ENCODE data around the gene CCL28. TPM values are rescaled to one million over a fixed set of nuclear protein-coding genes. Genes with fewer than 3 reads are reported as not detected.

CCL28 gene
- total and polyA plus RNA-seq, 4 donors, result 3.5 to 7.7 (median 6.7) TPM

- Histone ChIP-seq H3K9ac (ENCODE audit: insufficient read depth in 1 of 2, low read length in 2 of 2) (no peak overlapping the region), H3K4me3 (no peak overlapping the region), H3K27ac (ENCODE audit: low read depth in 1 of 2, low read length in 1 of 2) (no peak overlapping the region), H3K4me1 (ENCODE audit: control insufficient read depth in 5 of 5, insufficient read depth in 5 of 5, low read length in 5 of 5) (peaks cover 0 to 37% (median 12%) of the 10 kb centered on the region in 5 donors), H3K9me3 (ENCODE audit: control insufficient read depth in 4 of 4, insufficient read depth in 3 of 4, low read length in 3 of 4) (no peaks in the 10 kb centered on the region), H3K36me3 (ENCODE audit: control insufficient read depth in 4 of 4, insufficient read depth in 4 of 4, low read length in 4 of 4) (no peaks in the 10 kb centered on the region), H3K27me3 (ENCODE audit: control insufficient read depth in 3 of 3, insufficient read depth in 3 of 3, low read length in 2 of 3) (no peaks in the 10 kb centered on the region)
- TF ChIP-seq, protein P1, sequence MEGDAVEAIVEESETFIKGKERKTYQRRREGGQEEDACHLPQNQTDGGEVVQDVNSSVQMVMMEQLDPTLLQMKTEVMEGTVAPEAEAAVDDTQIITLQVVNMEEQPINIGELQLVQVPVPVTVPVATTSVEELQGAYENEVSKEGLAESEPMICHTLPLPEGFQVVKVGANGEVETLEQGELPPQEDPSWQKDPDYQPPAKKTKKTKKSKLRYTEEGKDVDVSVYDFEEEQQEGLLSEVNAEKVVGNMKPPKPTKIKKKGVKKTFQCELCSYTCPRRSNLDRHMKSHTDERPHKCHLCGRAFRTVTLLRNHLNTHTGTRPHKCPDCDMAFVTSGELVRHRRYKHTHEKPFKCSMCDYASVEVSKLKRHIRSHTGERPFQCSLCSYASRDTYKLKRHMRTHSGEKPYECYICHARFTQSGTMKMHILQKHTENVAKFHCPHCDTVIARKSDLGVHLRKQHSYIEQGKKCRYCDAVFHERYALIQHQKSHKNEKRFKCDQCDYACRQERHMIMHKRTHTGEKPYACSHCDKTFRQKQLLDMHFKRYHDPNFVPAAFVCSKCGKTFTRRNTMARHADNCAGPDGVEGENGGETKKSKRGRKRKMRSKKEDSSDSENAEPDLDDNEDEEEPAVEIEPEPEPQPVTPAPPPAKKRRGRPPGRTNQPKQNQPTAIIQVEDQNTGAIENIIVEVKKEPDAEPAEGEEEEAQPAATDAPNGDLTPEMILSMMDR (IDR thresholded peaks at IDR 0.05; ENCODE audit: control extremely low read depth, extremely low read depth), result no peak
- ATAC-seq (ENCODE audit: insufficient read depth, low FRiP score), result no peak
- no peak for DNase-seq
- 96 to 100% methylated on average over 1 of the region's 1 CpG for WGBS, 2 donors
Measured at GRCh38 chr5:43353668-43354067, 58.5 kb downstream of the CCL28 start.

DNA sequence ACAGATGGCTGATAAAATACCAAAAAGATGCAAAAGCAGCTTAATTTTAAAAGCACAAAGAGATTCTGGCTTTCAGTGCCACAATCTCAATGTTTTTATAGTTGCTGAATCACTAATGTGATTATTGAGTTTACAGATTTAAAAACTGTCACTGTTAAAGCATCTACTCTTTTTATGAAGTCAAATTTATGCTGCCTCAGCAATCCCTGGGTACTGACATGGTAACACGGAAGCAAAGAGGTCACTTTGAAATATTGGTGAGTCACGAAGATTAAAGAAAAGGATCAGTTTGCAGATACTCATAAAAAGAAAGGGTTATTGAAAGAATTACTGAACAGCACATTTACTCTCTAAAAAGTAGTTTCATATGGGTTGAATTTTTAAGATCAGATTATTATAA lies 59.3 kb downstream of the CCL28 start:
- 78 to 81% methylated on average over 2 of the region's 2 CpGs for WGBS, 2 donors
- ATAC-seq (ENCODE audit: insufficient read depth, low FRiP score), result no peak
- no peak for DNase-seq
- H3K4me1 ChIP-seq (ENCODE audit: control insufficient read depth in 5 of 5, insufficient read depth in 5 of 5, low read length in 5 of 5), result peaks cover 0 to 31% (median 12%) of the 10 kb centered on the region in 5 donors
- H3K4me3 ChIP-seq, result no peak overlapping the region
- no peak overlapping the region for H3K27ac ChIP-seq (ENCODE audit: low read depth in 1 of 2, low read length in 1 of 2)
- TF ChIP-seq, protein P1 (IDR thresholded peaks at IDR 0.05; ENCODE audit: control extremely low read depth, extremely low read depth), result no peak
- H3K9me3 ChIP-seq (ENCODE audit: control insufficient read depth in 4 of 4, insufficient read depth in 3 of 4, low read length in 3 of 4), result no peaks in the 10 kb centered on the region
- no peaks in the 10 kb centered on the region for H3K36me3 ChIP-seq (ENCODE audit: control insufficient read depth in 4 of 4, insufficient read depth in 4 of 4, low read length in 4 of 4)
- no peak overlapping the region for H3K9ac ChIP-seq (ENCODE audit: insufficient read depth in 1 of 2, low read length in 2 of 2)
- H3K27me3 ChIP-seq (ENCODE audit: control insufficient read depth in 3 of 3, insufficient read depth in 3 of 3, low read length in 2 of 3), result no peaks in the 10 kb centered on the region

DNA sequence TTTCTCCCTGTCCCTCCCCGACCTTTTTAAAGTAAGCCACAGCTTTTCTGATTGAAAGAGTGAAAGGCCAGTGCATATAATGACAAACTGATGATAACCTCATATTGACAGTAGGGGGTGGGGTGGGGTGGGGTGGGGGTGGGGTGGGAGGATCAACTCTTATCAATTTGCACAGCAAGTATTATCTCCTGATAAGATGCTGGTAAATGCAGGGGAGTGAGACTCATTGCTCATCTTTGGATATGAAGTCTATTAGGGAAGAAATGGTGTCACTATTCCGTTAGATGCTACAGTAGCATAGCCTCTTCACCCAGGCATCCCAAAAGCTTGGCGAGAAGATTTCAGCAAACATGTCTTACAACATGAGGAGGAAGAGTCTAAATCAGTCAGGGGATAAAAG lies 60.1 kb downstream of the CCL28 start:
- H3K36me3 ChIP-seq (ENCODE audit: control insufficient read depth in 4 of 4, insufficient read depth in 4 of 4, low read length in 4 of 4), result no peaks in the 10 kb centered on the region
- H3K9me3 ChIP-seq (ENCODE audit: control insufficient read depth in 4 of 4, insufficient read depth in 3 of 4, low read length in 3 of 4), result peaks cover 0 to 2% (median 0%) of the 10 kb centered on the region in 4 donors
- 80 to 84% methylated on average over 3 of the region's 3 CpGs for WGBS, 2 donors
- H3K4me3 ChIP-seq, result no peak overlapping the region
- H3K4me1 ChIP-seq (ENCODE audit: control insufficient read depth in 5 of 5, insufficient read depth in 5 of 5, low read length in 5 of 5), result peaks cover 0 to 23% (median 4%) of the 10 kb centered on the region in 5 donors
- no peak for DNase-seq
- ATAC-seq (ENCODE audit: insufficient read depth, low FRiP score), result no peak
- TF ChIP-seq, protein P1 (IDR thresholded peaks at IDR 0.05; ENCODE audit: control extremely low read depth, extremely low read depth), result no peak
- H3K9ac ChIP-seq (ENCODE audit: insufficient read depth in 1 of 2, low read length in 2 of 2), result no peak overlapping the region
- no peak overlapping the region for H3K27ac ChIP-seq (ENCODE audit: low read depth in 1 of 2, low read length in 1 of 2)
- H3K27me3 ChIP-seq (ENCODE audit: control insufficient read depth in 3 of 3, insufficient read depth in 3 of 3, low read length in 2 of 3), result no peaks in the 10 kb centered on the region

DNA sequence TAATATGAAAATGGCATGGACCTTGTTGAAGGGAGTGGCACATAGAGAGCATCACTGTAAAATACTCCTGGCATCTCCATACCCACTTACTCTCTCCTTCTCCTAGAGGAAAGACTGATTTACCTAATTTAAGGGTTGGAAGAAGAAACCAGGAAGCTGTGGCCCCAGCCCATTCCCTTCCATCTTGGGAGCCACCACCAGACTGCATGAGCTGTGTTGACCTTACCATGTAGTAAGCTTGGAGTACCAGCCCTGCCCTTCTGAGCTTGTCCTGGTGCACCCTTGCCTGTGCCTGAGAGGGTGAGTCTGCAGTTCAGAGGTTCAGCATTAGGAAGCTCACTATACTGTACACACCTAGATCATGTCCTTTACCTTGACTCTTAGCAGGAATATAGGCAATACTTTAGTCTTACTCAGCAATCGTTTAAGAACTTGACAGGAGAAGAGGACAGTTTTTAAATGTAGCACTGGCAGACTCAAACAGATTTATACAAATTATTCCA lies 63.3 kb downstream of the CCL28 start:
- H3K27me3 ChIP-seq (ENCODE audit: control insufficient read depth in 3 of 3, insufficient read depth in 3 of 3, low read length in 2 of 3), result no peaks in the 10 kb centered on the region
- TF ChIP-seq, protein P1 (IDR thresholded peaks at IDR 0.05; ENCODE audit: control extremely low read depth, extremely low read depth), result no peak
- H3K4me3 ChIP-seq, result no peak overlapping the region
- DNase-seq (no peak), ATAC-seq (ENCODE audit: insufficient read depth, low FRiP score) (no peak)
- no peaks in the 10 kb centered on the region for H3K36me3 ChIP-seq (ENCODE audit: control insufficient read depth in 4 of 4, insufficient read depth in 4 of 4, low read length in 4 of 4)
- no peak overlapping the region for H3K27ac ChIP-seq (ENCODE audit: low read depth in 1 of 2, low read length in 1 of 2)
- H3K9ac ChIP-seq (ENCODE audit: insufficient read depth in 1 of 2, low read length in 2 of 2), result no peak overlapping the region
- H3K9me3 ChIP-seq (ENCODE audit: control insufficient read depth in 4 of 4, insufficient read depth in 3 of 4, low read length in 3 of 4), result peaks cover 0 to 2% (median 0%) of the 10 kb centered on the region in 4 donors
- H3K4me1 ChIP-seq (ENCODE audit: control insufficient read depth in 5 of 5, insufficient read depth in 5 of 5, low read length in 5 of 5), result peaks cover 0 to 18% (median 0%) of the 10 kb centered on the region in 5 donors
- 94 to 97% methylated on average over 1 of the region's 1 CpG for WGBS, 2 donors
